KOPT-K1 (cell line): ENCODE measurements around the gene WAS.
A peak's percentile ranks its signal among the peaks of the same experiment; 100 is the strongest.

Source experiments
- H3K27ac ChIP-seq: fragments of 200-600 bp; sonication (generic); 2 replicates; pipeline ENCODE4 v1.5.1; 2016; ENCODE audit warnings: antibody characterized with exemption, mild to moderate bottlenecking, low read depth, low read length; ENCODE audit not compliant: poor library complexity, severe bottlenecking
- H3K36me3 ChIP-seq: fragments of 200-600 bp; sonication (generic); 2 replicates; pipeline ENCODE4 v1.5.1; 2017; ENCODE audit warnings: antibody characterized with exemption, mild to moderate bottlenecking, low read length, moderate library complexity; ENCODE audit not compliant: insufficient read depth
- H3K9me3 ChIP-seq: fragments of 200-600 bp; sonication (generic); 2 replicates; pipeline ENCODE4 v1.5.1; 2017; ENCODE audit warnings: antibody characterized with exemption, low read length, mild to moderate bottlenecking; ENCODE audit not compliant: insufficient read depth, poor library complexity, severe bottlenecking

Gene WAS

GRCh38 chrX:48696909-48697727, 13.5 kb downstream of the WAS start:
- H3K36me3 ChIP-seq = peaks cover 38% of the 10 kb centered on the region
- H3K27ac ChIP-seq = peak overlapping the region; percentile 95
- no peaks in the 10 kb centered on the region for H3K9me3 ChIP-seq

GRCh38 chrX:48698306-48698705, 14.7 kb downstream of the WAS start:
- no peaks in the 10 kb centered on the region for H3K9me3 ChIP-seq
- H3K36me3 ChIP-seq = peaks cover 50% of the 10 kb centered on the region
- no peak overlapping the region for H3K27ac ChIP-seq

GRCh38 chrX:48700246-48700645, 16.6 kb downstream of the WAS start:
- H3K9me3 ChIP-seq = no peaks in the 10 kb centered on the region
- peaks cover 70% of the 10 kb centered on the region for H3K36me3 ChIP-seq
- H3K27ac ChIP-seq = no peak overlapping the region

GRCh38 chrX:48700951-48701653, 17.5 kb downstream of the WAS start:
- Histone ChIP-seq H3K27ac (no peak overlapping the region), H3K36me3 (peaks cover 78% of the 10 kb centered on the region), H3K9me3 (no peaks in the 10 kb centered on the region)

GRCh38 chrX:48702032-48702431, 18.4 kb downstream of the WAS start:
- Histone ChIP-seq H3K36me3 (peaks cover 87% of the 10 kb centered on the region), H3K27ac (no peak overlapping the region), H3K9me3 (no peaks in the 10 kb centered on the region)

GRCh38 chrX:48702716-48703115, 19.1 kb downstream of the WAS start:
- no peak overlapping the region for H3K27ac ChIP-seq
- H3K36me3 ChIP-seq = peaks cover 94% of the 10 kb centered on the region
- no peaks in the 10 kb centered on the region for H3K9me3 ChIP-seq

- Histone ChIP-seq H3K36me3 (peaks cover 99% of the 10 kb centered on the region), H3K9me3 (no peaks in the 10 kb centered on the region), H3K27ac (no peak overlapping the region)
Observed at GRCh38 chrX:48703228-48703627, 19.6 kb downstream of the WAS start.

GRCh38 chrX:48703642-48704481, 20.3 kb downstream of the WAS start:
- Histone ChIP-seq H3K27ac (no peak overlapping the region), H3K36me3 (peaks cover 100% of the 10 kb centered on the region), H3K9me3 (no peaks in the 10 kb centered on the region)

GRCh38 chrX:48705871-48706270, 22.3 kb downstream of the WAS start:
- Histone ChIP-seq H3K36me3 (peaks cover 82% of the 10 kb centered on the region), H3K27ac (no peak overlapping the region), H3K9me3 (no peaks in the 10 kb centered on the region)

- Histone ChIP-seq H3K36me3 (peaks cover 44% of the 10 kb centered on the region; the same call in 1 of the 2 replicates), H3K9me3 (no peaks in the 10 kb centered on the region), H3K27ac (no peak overlapping the region)
Observed at GRCh38 chrX:48709522-48710112, 26.0 kb downstream of the WAS start.

GRCh38 chrX:48711162-48711928, 27.7 kb downstream of the WAS start:
- Histone ChIP-seq H3K9me3 (no peaks in the 10 kb centered on the region), H3K36me3 (peaks cover 27% of the 10 kb centered on the region; the same call in 1 of the 2 replicates), H3K27ac (no peak overlapping the region)

- H3K27ac ChIP-seq = no peak overlapping the region
- peaks cover 20% of the 10 kb centered on the region; the same call in 1 of the 2 replicates for H3K36me3 ChIP-seq
- no peaks in the 10 kb centered on the region for H3K9me3 ChIP-seq
Observed at GRCh38 chrX:48711929-48712505, 28.4 kb downstream of the WAS start.

GRCh38 chrX:48713847-48714246, 30.2 kb downstream of the WAS start:
- Histone ChIP-seq H3K36me3 (peaks cover 2% of the 10 kb centered on the region; the same call in 1 of the 2 replicates), H3K9me3 (no peaks in the 10 kb centered on the region), H3K27ac (no peak overlapping the region)

- Histone ChIP-seq H3K9me3 (no peaks in the 10 kb centered on the region), H3K27ac (no peak overlapping the region), H3K36me3 (no peaks in the 10 kb centered on the region; the same call in 1 of the 2 replicates)
Observed at GRCh38 chrX:48714573-48714972, 31.0 kb downstream of the WAS start.
